H7 (cell line): ENCODE results near the gene KCNIP3. TPM values are rescaled to one million over a fixed set of nuclear protein-coding genes. Genes with fewer than 3 reads are reported as not detected.
"Not testable (repeated sequence)": the region's sequence is repeated elsewhere in the genome, so short reads cannot be mapped to it uniquely, and the experiment has no call there.

Source experiments
- DNase-seq: peaks from one replicate; pipeline ENCODE4 v3.0.0; 2012
- H3K27me3 ChIP-seq: 2 replicates; pipeline ENCODE4 v1.6.0; 2011; ENCODE audit warnings: mild to moderate bottlenecking, low read length; ENCODE audit not compliant: control insufficient read depth, insufficient read depth
- H3K36me3 ChIP-seq: replicated peaks from 2 replicates; pipeline ENCODE4 v1.5.1; 2011; ENCODE audit warnings: low read length; ENCODE audit not compliant: control insufficient read depth, insufficient read depth
- H3K4me3 ChIP-seq: 2 replicates; pipeline ENCODE4 v1.5.1; 2011; ENCODE audit warnings: low read depth, mild to moderate bottlenecking, control low read depth, low read length, moderate library complexity; ENCODE audit not compliant: insufficient read depth
- total RNA-seq: library from RNA; depleted of rRNA; stranded (reverse); fragments of >200 nt; shearing (Covaris generic); gene quantifications from 2 replicates; pipeline ENCODE4 v1.2.3, GENCODE V29; 2014; rRNA removed

The KCNIP3 gene
- total RNA-seq = 0.48 and 3.2 TPM in 2 replicates

- H3K27me3 ChIP-seq = no peaks in the 10 kb centered on the region; the same call in none of the 2 replicates
- H3K4me3 ChIP-seq = no peak within 1 kb of the TSS; the same call in 1 of the 2 replicates
- DNase-seq = peak; percentile 89
- H3K36me3 ChIP-seq = no peaks in the 10 kb centered on the region
Observed at GRCh38 chr2:95296880-95297487, at the start of gene KCNIP3. KCNIP3 (plus strand) TSS chr2:95297347; CDS start chr2:95297439, 92 bp downstream.

- DNase-seq = no peak
- Histone ChIP-seq H3K36me3 (no peaks in the 10 kb centered on the region), H3K27me3 (no peaks in the 10 kb centered on the region), H3K4me3 (no peak overlapping the region)
Observed at GRCh38 chr2:95258271-95258670, 38.9 kb upstream of the KCNIP3 start.

- no peak for DNase-seq
- H3K4me3 ChIP-seq = no peak overlapping the region
- no peaks in the 10 kb centered on the region for H3K27me3 ChIP-seq
- H3K36me3 ChIP-seq = no peaks in the 10 kb centered on the region
Observed at GRCh38 chr2:95260028-95261023, 36.8 kb upstream of the KCNIP3 start.

GRCh38 chr2:95261602-95262001 is 35.5 kb upstream of the KCNIP3 start:
- H3K4me3 ChIP-seq = no peak overlapping the region
- no peaks in the 10 kb centered on the region for H3K27me3 ChIP-seq
- H3K36me3 ChIP-seq = no peaks in the 10 kb centered on the region
- DNase-seq = peak; percentile 60

- no peak for DNase-seq
- Histone ChIP-seq H3K27me3 (no peaks in the 10 kb centered on the region), H3K36me3 (no peaks in the 10 kb centered on the region), H3K4me3 (no peak overlapping the region)
Observed at GRCh38 chr2:95262896-95263542, 34.1 kb upstream of the KCNIP3 start.

- DNase-seq = peak; percentile 14
- no peak overlapping the region for H3K4me3 ChIP-seq
- H3K27me3 ChIP-seq = no peaks in the 10 kb centered on the region
- no peaks in the 10 kb centered on the region for H3K36me3 ChIP-seq
Observed at GRCh38 chr2:95264624-95265023, 32.5 kb upstream of the KCNIP3 start.

GRCh38 chr2:95265182-95265581 is 32.0 kb upstream of the KCNIP3 start:
- Histone ChIP-seq H3K4me3 (no peak overlapping the region), H3K36me3 (no peaks in the 10 kb centered on the region), H3K27me3 (no peaks in the 10 kb centered on the region)
- DNase-seq = peak; percentile 15

GRCh38 chr2:95266781-95267430 is 30.2 kb upstream of the KCNIP3 start:
- DNase-seq = no peak
- H3K4me3 ChIP-seq = no peak overlapping the region

GRCh38 chr2:95267458-95268210 is 29.5 kb upstream of the KCNIP3 start:
- no peak for DNase-seq

More at GRCh38 chr2:95266781-95267430, 30.2 kb upstream of the KCNIP3 start:
- Histone ChIP-seq H3K27me3 (no peaks in the 10 kb centered on the region), H3K36me3 (no peaks in the 10 kb centered on the region)

GRCh38 chr2:95268211-95269035 is 28.7 kb upstream of the KCNIP3 start:
- Histone ChIP-seq H3K27me3 (no peaks in the 10 kb centered on the region), H3K36me3 (no peaks in the 10 kb centered on the region), H3K4me3 (no peak overlapping the region)
- DNase-seq = no peak

More at GRCh38 chr2:95267458-95268210, 29.5 kb upstream of the KCNIP3 start:
- Histone ChIP-seq H3K27me3 (no peaks in the 10 kb centered on the region), H3K4me3 (no peak overlapping the region), H3K36me3 (no peaks in the 10 kb centered on the region)

- Histone ChIP-seq H3K36me3 (no peaks in the 10 kb centered on the region), H3K27me3 (no peaks in the 10 kb centered on the region), H3K4me3 (no peak overlapping the region)
- DNase-seq = no peak
Observed at GRCh38 chr2:95269036-95269680, 28.0 kb upstream of the KCNIP3 start.

GRCh38 chr2:95269745-95270144 is 27.4 kb upstream of the KCNIP3 start:
- not testable (repeated sequence) for H3K36me3 ChIP-seq, H3K27me3 ChIP-seq, DNase-seq, H3K4me3 ChIP-seq
